Astrocyte (in vitro differentiated cells and primary cell): ENCODE measurements around the gene MDK.

Experiments used
- EZH2 ChIP-seq: IDR thresholded peaks from 2 replicates; pipeline ENCODE4 v1.6.1; 2012; ENCODE audit warnings: mild to moderate bottlenecking, low read length, inconsistent platforms; ENCODE audit not compliant: insufficient read depth
- TF ChIP-seq, protein P1 (sequence below): IDR thresholded peaks from 2 replicates; pipeline ENCODE4 v1.5.1; 2011; ENCODE audit warnings: low read depth, mild to moderate bottlenecking, inconsistent platforms, low read length, moderate library complexity; ENCODE audit not compliant: insufficient read depth

DNA sequence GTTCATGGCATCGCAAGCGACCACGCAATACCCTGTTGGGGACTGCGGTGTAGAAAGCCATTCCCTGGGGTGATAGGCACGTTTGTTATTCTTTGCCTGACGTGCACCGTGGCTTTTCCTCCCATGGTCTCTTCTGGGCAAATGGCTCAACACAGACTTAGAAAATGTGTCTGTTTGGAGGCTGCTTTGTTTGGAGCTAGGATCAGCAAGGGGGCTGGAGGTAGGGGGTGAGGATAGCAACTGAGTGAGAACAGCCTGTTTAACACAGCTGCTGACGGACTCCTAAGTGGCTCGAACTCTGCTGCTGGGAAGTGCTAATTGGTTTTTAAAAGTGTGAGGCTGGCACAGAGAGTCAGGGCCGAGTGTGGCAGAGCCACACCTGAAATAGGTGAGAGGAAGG, 26.2 kb downstream of the MDK start:
- TF ChIP-seq, protein P1, sequence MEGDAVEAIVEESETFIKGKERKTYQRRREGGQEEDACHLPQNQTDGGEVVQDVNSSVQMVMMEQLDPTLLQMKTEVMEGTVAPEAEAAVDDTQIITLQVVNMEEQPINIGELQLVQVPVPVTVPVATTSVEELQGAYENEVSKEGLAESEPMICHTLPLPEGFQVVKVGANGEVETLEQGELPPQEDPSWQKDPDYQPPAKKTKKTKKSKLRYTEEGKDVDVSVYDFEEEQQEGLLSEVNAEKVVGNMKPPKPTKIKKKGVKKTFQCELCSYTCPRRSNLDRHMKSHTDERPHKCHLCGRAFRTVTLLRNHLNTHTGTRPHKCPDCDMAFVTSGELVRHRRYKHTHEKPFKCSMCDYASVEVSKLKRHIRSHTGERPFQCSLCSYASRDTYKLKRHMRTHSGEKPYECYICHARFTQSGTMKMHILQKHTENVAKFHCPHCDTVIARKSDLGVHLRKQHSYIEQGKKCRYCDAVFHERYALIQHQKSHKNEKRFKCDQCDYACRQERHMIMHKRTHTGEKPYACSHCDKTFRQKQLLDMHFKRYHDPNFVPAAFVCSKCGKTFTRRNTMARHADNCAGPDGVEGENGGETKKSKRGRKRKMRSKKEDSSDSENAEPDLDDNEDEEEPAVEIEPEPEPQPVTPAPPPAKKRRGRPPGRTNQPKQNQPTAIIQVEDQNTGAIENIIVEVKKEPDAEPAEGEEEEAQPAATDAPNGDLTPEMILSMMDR = no peak
- no peak for TF ChIP-seq EZH2
